GM18873 (cell line): Measurements from ENCODE around the gene MUTYH.
A peak's percentile ranks its signal among the peaks of the same experiment; 100 is the strongest.
"Not testable (repeated sequence)": the region's sequence is repeated elsewhere in the genome, so short reads cannot be mapped to it uniquely, and the experiment has no call there.

ENCODE experiments used
- ATAC-seq: cut with Tn5 transposase; IDR thresholded peaks from one replicate; pipeline ENCODE4 v1.9.1; 2021; ENCODE audit warnings: mild to moderate bottlenecking, moderate library complexity, moderate number of reproducible peaks; ENCODE audit not compliant: unreplicated experiment, low FRiP score

The MUTYH gene

GRCh38 chr1:45339789-45340558 is at the start of gene MUTYH, which contains the start of gene TOE1:
TSS of gene MUTYH (minus strand) at chr1:45340440. CDS start at chr1:45334505, 5,935 bp downstream.
TSS of gene TOE1 (plus strand) at chr1:45340170. CDS start at chr1:45340253, 83 bp downstream.
- peak; percentile 57 for ATAC-seq

- ATAC-seq = no peak
Measured at GRCh38 chr1:45386219-45386618, 46.0 kb upstream of the MUTYH start.

GRCh38 chr1:45385302-45385701 is 45.1 kb upstream of the MUTYH start:
- ATAC-seq = no peak

- ATAC-seq = not testable (repeated sequence)
Measured at GRCh38 chr1:45384213-45384612, 44.0 kb upstream of the MUTYH start.

- ATAC-seq = no peak
Measured at GRCh38 chr1:45383191-45383590, 43.0 kb upstream of the MUTYH start.

GRCh38 chr1:45381243-45381642 is 41.0 kb upstream of the MUTYH start:
- no peak for ATAC-seq

GRCh38 chr1:45380730-45381129 is 40.5 kb upstream of the MUTYH start:
- no peak for ATAC-seq

- no peak for ATAC-seq
Measured at GRCh38 chr1:45380125-45380524, 39.9 kb upstream of the MUTYH start.

GRCh38 chr1:45379524-45379923 is 39.3 kb upstream of the MUTYH start:
- no peak for ATAC-seq

GRCh38 chr1:45378184-45378583 is 37.9 kb upstream of the MUTYH start:
- no peak for ATAC-seq

GRCh38 chr1:45375104-45376090 is 35.2 kb upstream of the MUTYH start:
- no peak for ATAC-seq

GRCh38 chr1:45373573-45373972 is 33.3 kb upstream of the MUTYH start:
- no peak for ATAC-seq

- ATAC-seq = no peak
Measured at GRCh38 chr1:45370575-45370974, 30.3 kb upstream of the MUTYH start.

- no peak for ATAC-seq
Measured at GRCh38 chr1:45365051-45365450, 24.8 kb upstream of the MUTYH start.

GRCh38 chr1:45364294-45364693 is 24.1 kb upstream of the MUTYH start:
- ATAC-seq = no peak

GRCh38 chr1:45360981-45361380 is 20.7 kb upstream of the MUTYH start:
- ATAC-seq = not testable (repeated sequence)

- no peak for ATAC-seq
Measured at GRCh38 chr1:45359882-45360513, 19.8 kb upstream of the MUTYH start.

GRCh38 chr1:45356186-45356585 is 15.9 kb upstream of the MUTYH start:
- no peak for ATAC-seq

GRCh38 chr1:45355683-45356082 is 15.4 kb upstream of the MUTYH start:
- no peak for ATAC-seq

- no peak for ATAC-seq
Measured at GRCh38 chr1:45354838-45355237, 14.6 kb upstream of the MUTYH start.

GRCh38 chr1:45353685-45354084 is 13.4 kb upstream of the MUTYH start:
- no peak for ATAC-seq
